HepG2 (cell line): ENCODE measurements around the gene CD19. TPM values are rescaled to one million over a fixed set of nuclear protein-coding genes. Genes with fewer than 3 reads are reported as not detected.

Source experiments
- HNRNPUL1 ChIP-seq: fragments of 200-400 bp; formaldehyde crosslinking; IDR thresholded peaks from 2 replicates; pipeline ENCODE4 v1.6.1; 2017; ENCODE audit warnings: low read depth, mild to moderate bottlenecking, low read length, moderate library complexity
- IRF2 ChIP-seq: IDR thresholded peaks from 2 replicates; pipeline ENCODE4 v1.6.1; 2018; ENCODE audit warnings: missing genetic modification reagents, missing compliant biosample characterization
- JARID2 ChIP-seq: sonication (generic); formaldehyde crosslinking; IDR thresholded peaks from 2 replicates; pipeline ENCODE4 v1.8.1; 2023; ENCODE audit warnings: missing genetic modification reagents, inconsistent platforms; ENCODE audit not compliant: insufficient replicate concordance
- KIAA2018 ChIP-seq: sonication (generic); formaldehyde crosslinking; IDR thresholded peaks from 2 replicates; pipeline ENCODE4 v1.5.0; 2020; ENCODE audit warnings: mild to moderate bottlenecking, missing genetic modification reagents, borderline replicate concordance
- MAFK ChIP-seq, 2 experiments: IDR thresholded peaks in 1 of 2; conservative IDR thresholded peaks in 1 of 2; 2 replicates each; pipeline ENCODE4 v1.6.1; 2011; ENCODE audit warnings: improper control_type of control experiment in 2 of 2, low read length in 2 of 2
- PBX2 ChIP-seq: IDR thresholded peaks from 2 replicates; pipeline ENCODE4 v1.6.1; 2016; ENCODE audit warnings: control low read depth
- UBTF ChIP-seq: sonication (generic); formaldehyde crosslinking; IDR thresholded peaks from 2 replicates; pipeline ENCODE4 v1.4.0; 2020; ENCODE audit warnings: mild to moderate bottlenecking, missing genetic modification reagents
- ZNF142 ChIP-seq: sonication (generic); formaldehyde crosslinking; IDR thresholded peaks from 2 replicates; pipeline ENCODE4 v1.4.0; 2020; ENCODE audit warnings: missing genetic modification reagents
- ZNF232 ChIP-seq: sonication (generic); formaldehyde crosslinking; IDR thresholded peaks from 2 replicates; pipeline ENCODE4 v1.4.0; 2020; ENCODE audit warnings: missing genetic modification reagents, borderline replicate concordance
- ZNF337 ChIP-seq: sonication (generic); formaldehyde crosslinking; IDR thresholded peaks from 2 replicates; pipeline ENCODE4 v1.5.1; 2020; ENCODE audit warnings: missing genetic modification reagents, low read depth, mild to moderate bottlenecking, borderline replicate concordance
- ZNF792 ChIP-seq: IDR thresholded peaks from 2 replicates; pipeline ENCODE4 v1.6.1; 2016
- ZNF879 ChIP-seq: sonication (generic); formaldehyde crosslinking; IDR thresholded peaks from 2 replicates; pipeline ENCODE4 v1.8.1; 2023; ENCODE audit warnings: missing genetic modification reagents
- polyA plus RNA-seq, 8 experiments: library from polyadenylated mRNA; depleted of rRNA in 3 of 8; stranded (reverse) in 7 of 8; unstranded in 1 of 8; fragments of >200 nt; fragmentation: Illumina TruSeq in 4 of 8; extraction: Trizol in 4 of 8; gene quantifications; 2 replicates each; pipeline versions ENCODE4 v1.2.1 to v1.2.3, GENCODE V29; 2011 to 2016; ENCODE audit warnings: low read depth in 4 of 8, missing spikeins in 1 of 8, mixed read lengths in 1 of 8; ENCODE audit not compliant: insufficient read depth in 1 of 8
- total RNA-seq, 5 experiments: library from RNA; depleted of rRNA; stranded (reverse); fragments of >200 nt; fragmentation: Illumina TruSeq; extraction: Trizol; gene quantifications; 2 replicates each; pipeline ENCODE4 v1.2.3, GENCODE V29; 2016; ENCODE audit warnings: low read depth in 1 of 5

Gene CD19
- total and polyA plus RNA-seq, 2 of the 13 experiments (the other 11 are each of a cell fraction or from before 2014, with no cell fraction given): 0.55 to 1.1 TPM

- TF ChIP-seq PBX2 (CRISPR knock-in tag) (no peak; the same call in 1 of the 2 replicates), ZNF792 (CRISPR knock-in tag) (0 out of 2 replicates have a peak, but pooled peaks have one; percentile 29), ZNF337 (CRISPR knock-in tag) (no peak), ZNF142 (CRISPR knock-in tag) (no peak), HNRNPUL1 (no peak), ZNF232 (peak; percentile 26; the same call in 1 of the 2 replicates), MAFK (conservative IDR thresholded peaks at IDR 0.05 in 1 of 2, IDR thresholded peaks at IDR 0.05 in 1 of 2; ENCODE audit: low read length in 2 of 2) (no peak), ZNF879 (CRISPR knock-in tag) (no peak), IRF2 (CRISPR knock-in tag) (no peak), JARID2 (CRISPR knock-in tag) (no peak), KIAA2018 (no peak), UBTF (CRISPR knock-in tag) (no peak; the same call in 1 of the 2 replicates)
Observed at GRCh38 chr16:28936784-28937155, 5.0 kb downstream of the CD19 start (continued).
